Measurements from ENCODE around the gene CLIP1.

Gene CLIP1

DNA sequence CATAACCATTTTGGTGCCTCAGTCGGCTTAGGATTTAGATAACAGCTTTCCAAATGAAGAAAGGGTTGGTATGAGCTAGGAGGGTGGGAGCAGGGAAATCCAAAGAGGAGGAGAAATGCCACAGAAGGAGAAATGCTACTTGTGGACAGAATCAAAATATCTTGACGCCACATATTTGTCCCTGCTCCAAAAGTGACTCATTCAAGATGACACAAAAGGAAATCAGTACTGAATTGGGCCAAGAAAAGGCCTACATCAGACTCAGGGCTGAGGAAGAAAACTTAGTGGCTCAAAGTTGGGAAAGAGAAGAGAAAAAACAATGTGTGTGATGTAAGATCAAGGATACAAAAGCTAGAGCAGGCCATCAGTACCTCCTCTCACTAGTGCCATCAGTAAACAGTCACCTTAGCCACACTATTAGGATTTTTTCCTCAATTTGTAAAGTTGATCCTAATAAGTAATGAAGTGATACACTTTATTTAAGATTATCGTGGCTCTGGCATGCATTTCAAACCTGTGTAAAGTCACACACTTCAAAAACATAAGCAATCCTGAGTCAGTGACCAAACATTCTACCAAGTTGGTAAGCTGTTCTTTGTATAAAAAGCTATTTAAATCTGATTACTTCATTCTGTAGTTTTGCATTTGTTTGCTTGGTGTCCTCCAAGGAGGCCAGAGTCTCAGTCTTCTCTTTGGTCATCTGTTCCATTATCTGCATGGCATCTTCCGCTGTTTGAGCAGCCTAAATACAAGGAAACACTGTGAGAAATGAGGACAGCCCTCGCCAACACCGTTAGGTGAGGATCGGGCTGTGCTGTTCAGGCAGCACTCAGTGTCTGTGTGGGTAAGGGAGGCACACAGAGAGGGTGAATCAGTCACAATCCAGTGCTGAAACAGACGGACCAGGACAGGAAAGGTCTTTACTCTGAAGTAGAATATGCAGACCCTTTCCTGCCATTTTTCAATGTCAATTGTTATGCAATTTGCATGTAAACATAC is 103.6 kb downstream of the CLIP1 start:
- TF ChIP-seq EP300 (IDR thresholded peaks at IDR 0.05; ENCODE audit: borderline replicate concordance) (no peak), ZBTB7A (IDR thresholded peaks at IDR 0.05; ENCODE audit: low read depth) (no peak), NFIC (IDR thresholded peaks at IDR 0.05) (no peak), TAF1 (IDR thresholded peaks at IDR 0.05; ENCODE audit: low read depth) (no peak), TEAD4 (IDR thresholded peaks at IDR 0.05) (no peak), EGR1 (IDR thresholded peaks at IDR 0.05) (no peak), YY1 (IDR thresholded peaks at IDR 0.05; ENCODE audit: low read depth) (no peak)
- TF ChIP-seq, protein P1, sequence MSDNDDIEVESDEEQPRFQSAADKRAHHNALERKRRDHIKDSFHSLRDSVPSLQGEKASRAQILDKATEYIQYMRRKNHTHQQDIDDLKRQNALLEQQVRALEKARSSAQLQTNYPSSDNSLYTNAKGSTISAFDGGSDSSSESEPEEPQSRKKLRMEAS (IDR thresholded peaks at IDR 0.05) = no peak

DNA sequence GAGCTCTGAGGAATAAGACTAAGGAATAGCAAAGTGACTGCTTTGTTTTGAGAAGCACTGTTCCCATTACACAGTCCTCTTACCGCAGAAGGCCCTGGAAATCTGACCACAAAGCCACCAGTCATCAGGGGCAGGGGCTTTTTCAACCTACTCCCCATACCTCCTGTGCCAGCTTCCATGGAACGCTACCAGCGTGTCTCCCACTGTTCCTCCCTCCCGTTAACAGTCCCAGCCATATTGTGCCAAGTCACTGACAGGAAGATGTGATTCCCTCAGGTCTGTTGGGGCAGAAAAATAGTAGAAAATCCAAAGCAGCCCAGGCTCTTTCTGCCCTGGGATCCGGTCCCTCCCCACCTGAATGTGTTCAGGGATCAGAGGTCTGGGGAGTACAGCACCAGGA is 109.5 kb downstream of the CLIP1 start:
- TF ChIP-seq ZBTB7A (IDR thresholded peaks at IDR 0.05; ENCODE audit: low read depth) (no peak), TAF1 (IDR thresholded peaks at IDR 0.05; ENCODE audit: low read depth) (no peak), TEAD4 (IDR thresholded peaks at IDR 0.05) (no peak), EP300 (IDR thresholded peaks at IDR 0.05; ENCODE audit: borderline replicate concordance) (no peak), CREB1 (IDR thresholded peaks at IDR 0.05; ENCODE audit: low read depth) (no peak), CEBPB (IDR thresholded peaks at IDR 0.05) (no peak), TCF12 (IDR thresholded peaks at IDR 0.05; ENCODE audit: low read depth) (no peak), YY1 (IDR thresholded peaks at IDR 0.05; ENCODE audit: low read depth) (no peak), RAD21 (IDR thresholded peaks at IDR 0.05; ENCODE audit: low read depth) (no peak), NFIC (IDR thresholded peaks at IDR 0.05) (no peak), FOXM1 (IDR thresholded peaks at IDR 0.05; ENCODE audit: borderline replicate concordance, low read depth) (no peak), EGR1 (IDR thresholded peaks at IDR 0.05) (no peak)
- TF ChIP-seq, protein P1 (IDR thresholded peaks at IDR 0.05) = no peak
- TF ChIP-seq, protein P2, sequence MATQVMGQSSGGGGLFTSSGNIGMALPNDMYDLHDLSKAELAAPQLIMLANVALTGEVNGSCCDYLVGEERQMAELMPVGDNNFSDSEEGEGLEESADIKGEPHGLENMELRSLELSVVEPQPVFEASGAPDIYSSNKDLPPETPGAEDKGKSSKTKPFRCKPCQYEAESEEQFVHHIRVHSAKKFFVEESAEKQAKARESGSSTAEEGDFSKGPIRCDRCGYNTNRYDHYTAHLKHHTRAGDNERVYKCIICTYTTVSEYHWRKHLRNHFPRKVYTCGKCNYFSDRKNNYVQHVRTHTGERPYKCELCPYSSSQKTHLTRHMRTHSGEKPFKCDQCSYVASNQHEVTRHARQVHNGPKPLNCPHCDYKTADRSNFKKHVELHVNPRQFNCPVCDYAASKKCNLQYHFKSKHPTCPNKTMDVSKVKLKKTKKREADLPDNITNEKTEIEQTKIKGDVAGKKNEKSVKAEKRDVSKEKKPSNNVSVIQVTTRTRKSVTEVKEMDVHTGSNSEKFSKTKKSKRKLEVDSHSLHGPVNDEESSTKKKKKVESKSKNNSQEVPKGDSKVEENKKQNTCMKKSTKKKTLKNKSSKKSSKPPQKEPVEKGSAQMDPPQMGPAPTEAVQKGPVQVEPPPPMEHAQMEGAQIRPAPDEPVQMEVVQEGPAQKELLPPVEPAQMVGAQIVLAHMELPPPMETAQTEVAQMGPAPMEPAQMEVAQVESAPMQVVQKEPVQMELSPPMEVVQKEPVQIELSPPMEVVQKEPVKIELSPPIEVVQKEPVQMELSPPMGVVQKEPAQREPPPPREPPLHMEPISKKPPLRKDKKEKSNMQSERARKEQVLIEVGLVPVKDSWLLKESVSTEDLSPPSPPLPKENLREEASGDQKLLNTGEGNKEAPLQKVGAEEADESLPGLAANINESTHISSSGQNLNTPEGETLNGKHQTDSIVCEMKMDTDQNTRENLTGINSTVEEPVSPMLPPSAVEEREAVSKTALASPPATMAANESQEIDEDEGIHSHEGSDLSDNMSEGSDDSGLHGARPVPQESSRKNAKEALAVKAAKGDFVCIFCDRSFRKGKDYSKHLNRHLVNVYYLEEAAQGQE (IDR thresholded peaks at IDR 0.05; ENCODE audit: low read depth) = no peak
- TF ChIP-seq, protein P3, sequence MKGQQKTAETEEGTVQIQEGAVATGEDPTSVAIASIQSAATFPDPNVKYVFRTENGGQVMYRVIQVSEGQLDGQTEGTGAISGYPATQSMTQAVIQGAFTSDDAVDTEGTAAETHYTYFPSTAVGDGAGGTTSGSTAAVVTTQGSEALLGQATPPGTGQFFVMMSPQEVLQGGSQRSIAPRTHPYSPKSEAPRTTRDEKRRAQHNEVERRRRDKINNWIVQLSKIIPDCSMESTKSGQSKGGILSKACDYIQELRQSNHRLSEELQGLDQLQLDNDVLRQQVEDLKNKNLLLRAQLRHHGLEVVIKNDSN (IDR thresholded peaks at IDR 0.05) = no peak

DNA sequence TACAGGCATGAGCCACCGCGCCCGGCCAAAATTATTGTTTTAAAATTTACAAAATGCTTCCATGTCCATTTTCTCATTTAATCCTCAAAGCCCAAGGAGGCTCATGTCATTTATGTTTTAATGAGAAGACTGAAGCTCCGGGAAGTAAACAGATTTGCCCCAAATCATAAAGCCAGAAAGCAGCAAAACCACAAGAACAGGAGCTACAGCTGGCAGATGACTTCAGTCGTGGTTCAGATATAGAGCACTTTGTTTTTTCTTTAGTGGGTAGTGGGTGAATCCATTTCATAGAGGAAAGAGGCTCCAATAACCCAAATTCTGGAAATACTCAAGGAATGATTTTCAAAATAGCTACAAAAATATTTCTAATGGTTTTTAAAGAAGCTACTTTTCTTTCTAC is 110.8 kb downstream of the CLIP1 start:
- no peak for TF ChIP-seq EP300 (IDR thresholded peaks at IDR 0.05; ENCODE audit: borderline replicate concordance)
- no peak for TF ChIP-seq RAD21 (IDR thresholded peaks at IDR 0.05; ENCODE audit: low read depth)
- TF ChIP-seq TAF1 (IDR thresholded peaks at IDR 0.05; ENCODE audit: low read depth) = no peak
- TF ChIP-seq ZBTB7A (IDR thresholded peaks at IDR 0.05; ENCODE audit: low read depth) = no peak

DNA sequence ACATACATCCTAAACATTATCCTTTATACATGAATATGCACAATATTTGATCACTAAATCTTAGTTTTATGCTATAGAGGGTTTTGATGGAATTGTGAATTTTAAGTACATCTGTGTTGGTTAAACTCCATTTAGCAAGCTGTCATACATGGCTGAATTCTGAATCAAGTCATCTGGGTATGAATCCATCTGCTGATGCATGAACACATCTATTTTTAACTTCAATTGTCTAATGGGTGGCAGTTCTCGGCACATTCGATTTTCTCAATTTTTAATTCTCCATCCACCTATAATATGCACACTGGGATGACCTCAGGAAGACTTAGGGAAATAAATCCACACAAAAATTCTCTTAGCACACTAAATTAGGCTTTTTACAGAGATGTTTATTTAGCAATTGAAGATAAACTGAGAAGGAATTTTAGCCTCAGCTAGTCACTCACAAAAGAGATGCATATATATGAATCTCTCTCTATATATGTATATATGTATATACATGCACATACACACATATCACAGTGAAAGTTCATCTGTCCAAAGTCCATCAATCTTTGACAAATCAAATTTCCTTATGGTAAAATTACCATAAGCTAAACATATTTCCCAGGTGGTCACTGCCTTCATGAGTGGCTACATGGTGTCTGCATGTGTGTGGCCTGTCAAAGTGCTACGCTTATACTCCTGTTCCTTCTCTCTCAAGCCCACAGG is 111.7 kb downstream of the CLIP1 start:
- TF ChIP-seq, protein P2 (IDR thresholded peaks at IDR 0.05; ENCODE audit: low read depth) = no peak
- TF ChIP-seq, protein P3 (IDR thresholded peaks at IDR 0.05) = no peak
- no peak for TF ChIP-seq NFIC (IDR thresholded peaks at IDR 0.05)
- TF ChIP-seq FOXM1 (IDR thresholded peaks at IDR 0.05; ENCODE audit: borderline replicate concordance, low read depth) = no peak
- no peak for TF ChIP-seq TAF1 (IDR thresholded peaks at IDR 0.05; ENCODE audit: low read depth)
- TF ChIP-seq, protein P1 (IDR thresholded peaks at IDR 0.05) = no peak
- TF ChIP-seq TCF12 (IDR thresholded peaks at IDR 0.05; ENCODE audit: low read depth) = no peak
- TF ChIP-seq YY1 (IDR thresholded peaks at IDR 0.05; ENCODE audit: low read depth) = no peak
- no peak for TF ChIP-seq CEBPB (IDR thresholded peaks at IDR 0.05)
- no peak for TF ChIP-seq ZBTB7A (IDR thresholded peaks at IDR 0.05; ENCODE audit: low read depth)
- no peak for TF ChIP-seq CREB1 (IDR thresholded peaks at IDR 0.05; ENCODE audit: low read depth)
- no peak for TF ChIP-seq EGR1 (IDR thresholded peaks at IDR 0.05)

DNA sequence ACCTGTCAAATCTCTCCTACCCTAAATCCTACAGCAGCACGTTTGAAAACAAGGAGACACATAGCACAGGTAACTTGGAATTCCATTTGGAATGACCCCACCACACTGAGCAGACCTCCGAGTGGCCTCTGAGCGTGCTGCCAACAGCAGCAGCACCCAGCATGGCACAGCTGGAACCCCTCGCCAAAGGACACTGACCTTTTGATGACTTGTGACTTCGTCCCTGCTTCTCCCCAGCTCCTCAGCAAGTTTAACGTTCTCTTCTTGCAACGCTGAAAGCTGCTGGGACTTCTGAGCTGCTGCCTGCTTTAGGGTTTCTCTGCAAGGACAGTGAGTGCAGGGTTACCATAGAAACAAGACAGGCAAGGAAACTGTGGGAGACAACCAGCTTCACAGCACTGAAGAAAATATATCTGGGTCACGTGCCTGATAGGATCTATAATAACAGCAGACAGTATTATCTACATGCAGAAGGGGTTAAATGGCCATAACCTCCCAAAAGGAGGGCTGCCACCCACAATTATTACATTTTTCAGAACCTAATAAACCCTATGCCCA is 112.8 kb downstream of the CLIP1 start:
- TF ChIP-seq RAD21 (IDR thresholded peaks at IDR 0.05; ENCODE audit: low read depth) = no peak
- TF ChIP-seq YY1 (IDR thresholded peaks at IDR 0.05; ENCODE audit: low read depth) = no peak
- TF ChIP-seq, protein P1 (IDR thresholded peaks at IDR 0.05) = no peak
- TF ChIP-seq TCF12 (IDR thresholded peaks at IDR 0.05; ENCODE audit: low read depth) = no peak
- TF ChIP-seq CEBPB (IDR thresholded peaks at IDR 0.05) = no peak
- no peak for TF ChIP-seq CREB1 (IDR thresholded peaks at IDR 0.05; ENCODE audit: low read depth)
- no peak for TF ChIP-seq NFIC (IDR thresholded peaks at IDR 0.05)
- TF ChIP-seq, protein P2 (IDR thresholded peaks at IDR 0.05; ENCODE audit: low read depth) = no peak
- TF ChIP-seq ZBTB7A (IDR thresholded peaks at IDR 0.05; ENCODE audit: low read depth) = no peak
